Measurements from ENCODE around the gene SPINT1.

- TF ChIP-seq CTCF (IDR thresholded peaks at IDR 0.05; ENCODE audit: low read depth, low read length) (peak; percentile 92), EZH2phosphoT487 (IDR thresholded peaks at IDR 0.05; ENCODE audit: low read depth) (no peak)
Observed at GRCh38 chr15:40857601-40858341, 13.9 kb downstream of the SPINT1 start.
